Inflammatory macrophage (primary cell): ENCODE measurements around the gene CAST.

ENCODE experiments used
- DNase-seq, 2 donors: peaks; one replicate each; pipeline ENCODE4 v3.0.0-alpha.2; 2020 to 2022

CAST gene

GRCh38 chr5:96821260-96821916 is 159.2 kb downstream of the CAST start:
- no peak for DNase-seq

- no peak for DNase-seq
These were observed 160.7 kb downstream of the CAST start for GRCh38 chr5:96822686-96823459.

DNA sequence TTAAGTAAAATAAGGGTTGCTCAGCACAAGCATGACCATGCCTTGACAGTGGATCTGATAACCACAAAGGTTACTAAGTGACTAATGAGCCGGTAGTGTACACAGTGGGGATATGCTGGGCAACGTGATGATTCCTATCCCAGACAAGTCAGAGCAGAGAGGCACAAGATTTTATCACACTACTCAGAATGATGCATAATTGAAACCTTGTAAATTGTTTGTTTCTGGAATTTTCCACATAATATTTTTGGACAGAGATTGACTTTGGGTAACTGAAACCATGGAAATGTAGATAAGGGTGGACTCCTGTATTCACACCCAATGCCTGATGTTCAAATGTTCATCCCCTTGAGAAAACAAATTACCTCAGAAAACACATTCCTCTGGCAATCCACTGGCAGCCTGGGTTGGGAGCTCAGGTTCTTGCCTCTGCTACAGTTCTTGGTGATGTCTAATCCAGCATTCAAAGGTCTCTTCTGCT is 161.8 kb downstream of the CAST start:
- no peak for DNase-seq
